ENCODE results near the gene ABCG1.

- TF ChIP-seq CTCF (IDR thresholded peaks at IDR 0.05; ENCODE audit: poor library complexity) (no peak), EZH2phosphoT487 (IDR thresholded peaks at IDR 0.05; ENCODE audit: low read depth, severe bottlenecking, unreplicated experiment) (no peak)
Measured at GRCh38 chr21:42321231-42321630, 102.3 kb downstream of the ABCG1 start.
